GM18907 (cell line): ENCODE measurements around the gene MAP6D1.
A peak's percentile ranks its signal among the peaks of the same experiment; 100 is the strongest.

Experiments used
- ATAC-seq: cut with Tn5 transposase; IDR thresholded peaks from one replicate; pipeline ENCODE4 v1.9.1; 2021; ENCODE audit warnings: mild to moderate bottlenecking, moderate library complexity; ENCODE audit not compliant: unreplicated experiment

Gene MAP6D1

DNA sequence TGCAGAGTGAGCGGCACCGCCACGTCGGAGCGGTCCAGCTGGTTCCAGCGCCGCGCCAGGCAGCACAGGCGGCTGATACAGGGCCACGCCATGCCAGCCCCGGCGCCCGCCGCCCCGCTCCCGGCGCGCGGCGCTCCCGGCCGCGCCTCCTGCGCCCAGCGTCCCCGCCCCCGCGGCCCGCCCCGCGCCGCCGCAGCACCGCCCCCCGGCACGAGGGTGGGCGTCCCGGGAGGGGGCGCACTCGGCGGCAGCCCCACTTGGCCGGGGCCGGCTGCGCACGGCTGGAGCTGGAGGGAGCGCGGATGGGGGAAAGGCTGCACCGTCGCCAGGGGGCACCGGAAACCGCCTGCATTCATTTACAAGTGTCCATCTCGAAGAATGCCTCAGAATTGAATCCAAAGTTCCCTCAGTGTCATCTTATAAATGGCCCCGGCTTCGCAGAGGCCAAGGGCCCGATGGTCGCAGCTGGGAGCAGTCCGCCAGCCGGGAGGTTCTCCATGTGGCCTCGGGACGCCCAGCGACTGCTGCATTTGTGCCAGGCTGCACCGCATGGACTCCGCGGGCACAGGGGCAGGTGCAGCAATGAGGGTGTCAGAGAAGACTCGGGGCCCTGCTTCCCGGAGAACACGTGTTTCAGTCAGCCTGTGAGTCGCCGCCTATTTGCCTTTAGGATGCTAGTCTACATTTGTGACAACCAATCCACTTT is at the start of gene MAP6D1:
Gene MAP6D1, minus strand, starts transcription at position 122 of the 706 bp plus-strand sequence. Its CDS starts 30 bp downstream, at position 92.
- peak; percentile 60 for ATAC-seq

- ATAC-seq = no peak
Measured at GRCh38 chr3:183873914-183874313, 48.5 kb upstream of the MAP6D1 start.

DNA sequence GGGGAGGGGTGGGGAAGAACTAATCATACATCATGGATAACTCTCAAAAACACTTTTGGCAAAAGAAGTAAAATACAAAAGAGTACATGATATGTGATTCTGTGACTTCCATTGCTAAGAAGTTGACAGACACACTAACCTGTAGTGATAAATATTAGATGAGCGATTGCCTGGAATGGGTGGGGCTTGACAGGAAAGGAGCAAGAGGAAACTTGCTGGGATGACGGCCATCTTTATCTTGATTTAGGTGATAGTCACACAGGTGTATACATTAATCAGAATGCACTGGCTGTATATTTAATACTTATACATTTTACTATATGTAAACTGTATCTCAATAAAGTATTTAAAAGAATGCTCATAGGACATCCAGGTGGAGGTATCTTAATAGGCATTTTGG is 46.2 kb upstream of the MAP6D1 start:
- no peak for ATAC-seq

- ATAC-seq = no peak
Measured at GRCh38 chr3:183870563-183870962, 45.2 kb upstream of the MAP6D1 start.

DNA sequence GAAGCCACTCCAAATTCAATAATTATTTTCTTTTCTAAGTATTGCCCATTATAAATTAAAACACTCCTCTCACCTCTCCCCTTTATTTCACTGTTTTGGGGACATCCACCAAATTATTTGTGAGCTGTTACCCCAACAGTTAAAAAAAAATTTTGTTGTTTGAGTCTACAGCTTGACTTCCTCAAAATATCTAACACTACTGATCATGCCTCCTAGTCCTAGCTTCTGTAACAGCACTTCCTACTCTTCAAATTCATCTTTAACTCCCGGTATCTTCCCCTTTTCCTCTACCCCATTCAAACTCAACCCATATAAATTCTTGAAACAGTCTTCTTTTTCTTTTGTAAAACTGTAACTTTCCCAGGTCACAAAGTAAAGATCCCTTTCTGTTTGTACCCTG is 43.4 kb upstream of the MAP6D1 start:
- no peak for ATAC-seq

- no peak for ATAC-seq
Measured at GRCh38 chr3:183862610-183863009, 37.2 kb upstream of the MAP6D1 start.

GRCh38 chr3:183857863-183858262 is 32.5 kb upstream of the MAP6D1 start:
- ATAC-seq = no peak

GRCh38 chr3:183854318-183855035 is 29.1 kb upstream of the MAP6D1 start:
- no peak for ATAC-seq

GRCh38 chr3:183845608-183846288 is 20.4 kb upstream of the MAP6D1 start:
- ATAC-seq = no peak

DNA sequence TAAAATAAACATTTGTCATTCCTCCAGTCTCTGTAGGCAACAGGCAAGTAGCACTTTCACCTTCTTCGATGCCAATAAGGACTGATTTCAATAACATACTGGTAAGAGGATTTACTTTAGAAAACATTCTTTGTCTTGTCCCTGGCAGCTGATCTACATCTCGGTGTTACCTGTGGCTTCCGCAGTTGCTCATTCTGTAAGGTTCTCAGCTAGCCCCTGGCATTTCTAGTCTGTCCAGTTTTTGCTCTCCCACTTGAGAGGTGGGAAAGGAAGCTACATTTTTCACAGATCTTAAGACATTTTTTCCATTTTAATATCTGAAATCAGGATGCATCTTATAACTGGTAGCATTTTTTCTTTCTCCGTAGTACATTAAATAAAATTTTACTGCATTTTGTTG is 19.7 kb upstream of the MAP6D1 start:
- no peak for ATAC-seq

DNA sequence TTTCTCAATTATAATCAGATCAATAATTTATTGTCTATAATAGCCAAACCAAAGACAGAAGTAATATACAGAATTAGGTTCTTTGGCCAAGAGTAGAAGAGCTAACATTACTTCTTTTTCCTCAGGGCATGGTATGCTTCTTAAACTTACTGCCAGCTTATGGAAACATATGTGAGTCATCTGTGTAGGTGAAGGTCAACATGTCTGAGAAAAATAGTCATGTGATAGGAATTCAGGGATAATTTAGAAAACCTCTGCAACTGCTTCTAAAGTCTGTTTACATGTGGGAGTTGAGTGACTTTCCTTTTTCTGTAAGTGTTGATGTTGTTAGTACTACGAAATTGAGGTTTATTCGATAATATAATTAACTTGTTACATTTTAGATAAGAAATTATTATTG is 19.2 kb upstream of the MAP6D1 start:
- ATAC-seq = no peak

DNA sequence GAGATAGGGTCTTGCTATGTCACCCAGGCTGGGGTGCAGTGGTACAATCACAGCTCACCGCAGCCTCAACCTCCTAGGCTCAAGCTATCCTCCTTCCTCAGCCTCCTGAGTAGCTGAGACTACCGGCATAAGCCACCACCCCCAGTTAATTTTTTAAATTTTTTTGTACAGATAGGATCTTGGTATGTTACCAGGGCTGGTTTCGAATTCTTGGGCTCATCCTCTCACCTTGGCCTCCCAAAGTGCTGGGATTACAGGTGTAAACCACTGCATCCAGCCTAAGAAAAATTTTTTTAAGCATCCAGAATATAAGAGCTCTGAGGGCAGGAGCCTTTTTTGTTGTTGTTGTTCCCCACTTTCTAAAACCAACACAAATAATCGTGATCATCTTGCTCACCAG is 14.4 kb upstream of the MAP6D1 start:
- ATAC-seq = no peak

GRCh38 chr3:183837894-183838293 is 12.5 kb upstream of the MAP6D1 start:
- ATAC-seq = no peak

DNA sequence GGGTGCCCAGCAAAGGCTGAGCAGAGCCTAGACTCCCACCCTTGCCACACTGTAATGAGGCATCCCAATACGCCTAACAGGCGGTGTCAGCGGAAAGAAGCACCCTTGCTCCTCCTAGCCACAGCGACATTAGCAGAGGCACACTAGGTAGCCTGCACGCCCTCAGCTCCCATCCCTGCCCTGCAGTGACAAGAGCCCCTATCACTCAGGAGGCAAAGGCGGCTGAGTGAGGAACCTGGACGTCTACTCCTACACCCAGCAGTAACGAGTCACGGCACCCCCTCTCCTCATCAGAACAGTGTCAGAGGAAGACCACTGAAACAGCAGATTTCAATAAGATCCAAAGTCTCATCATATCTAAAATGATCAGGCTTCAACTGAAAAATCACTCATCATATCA is 12.0 kb upstream of the MAP6D1 start:
- ATAC-seq = no peak

DNA sequence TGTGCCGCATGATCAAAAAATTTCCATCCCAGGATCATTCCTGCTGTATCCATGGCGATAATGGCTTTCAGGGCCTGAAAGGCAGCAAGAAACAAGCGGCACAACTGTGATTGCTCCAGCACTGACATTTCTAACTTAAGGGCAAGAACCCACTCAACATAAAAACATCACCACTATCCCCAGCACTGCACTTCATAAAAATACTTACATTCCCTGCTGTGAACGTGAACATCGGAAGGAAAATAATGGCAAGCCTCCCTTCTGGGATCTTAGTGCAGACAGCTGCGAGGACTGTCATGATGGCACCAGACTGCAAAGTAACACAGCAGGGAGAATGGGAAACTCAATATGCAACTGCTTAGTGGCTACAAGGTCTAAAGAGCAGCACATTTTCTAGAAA is 8.1 kb upstream of the MAP6D1 start:
- ATAC-seq = no peak

DNA sequence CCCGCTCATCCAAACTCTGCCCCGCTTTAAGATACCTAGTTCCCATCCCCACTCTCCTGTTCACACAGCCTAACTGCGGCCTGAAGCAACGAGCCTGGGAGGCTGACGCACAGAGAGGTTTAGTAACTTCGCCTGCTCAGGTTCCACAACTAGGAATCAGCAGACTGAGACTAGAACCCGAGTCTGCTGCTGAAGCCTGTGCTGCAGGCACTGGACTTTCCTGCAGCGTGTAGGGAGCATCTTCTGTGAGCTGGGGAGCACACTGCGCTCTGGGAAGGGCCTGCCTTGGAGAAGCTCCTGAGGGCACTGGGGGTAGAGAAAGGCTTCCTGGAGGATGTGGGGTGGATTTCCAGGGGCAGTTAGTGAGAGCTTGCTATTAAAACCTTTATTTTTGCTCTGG is 4.8 kb upstream of the MAP6D1 start:
- ATAC-seq = no peak

- ATAC-seq = no peak
Measured at GRCh38 chr3:183829466-183829865, 4.1 kb upstream of the MAP6D1 start.

DNA sequence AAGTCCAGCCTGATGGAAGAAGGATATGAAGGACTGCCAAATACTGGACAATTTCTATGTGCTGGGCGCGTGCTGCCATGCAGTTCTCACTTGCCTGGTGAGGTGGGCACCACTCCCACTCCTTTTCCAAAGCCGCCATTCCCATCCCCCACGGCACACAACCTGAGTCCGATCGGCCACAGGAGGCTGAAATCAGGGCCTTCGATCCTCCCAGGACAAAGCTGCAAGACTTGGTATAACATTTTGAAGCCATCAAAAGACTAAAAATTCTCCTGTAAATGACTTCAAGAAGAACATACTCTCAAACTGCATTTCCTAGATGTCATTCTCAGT is 3.1 kb upstream of the MAP6D1 start:
- ATAC-seq = no peak

DNA sequence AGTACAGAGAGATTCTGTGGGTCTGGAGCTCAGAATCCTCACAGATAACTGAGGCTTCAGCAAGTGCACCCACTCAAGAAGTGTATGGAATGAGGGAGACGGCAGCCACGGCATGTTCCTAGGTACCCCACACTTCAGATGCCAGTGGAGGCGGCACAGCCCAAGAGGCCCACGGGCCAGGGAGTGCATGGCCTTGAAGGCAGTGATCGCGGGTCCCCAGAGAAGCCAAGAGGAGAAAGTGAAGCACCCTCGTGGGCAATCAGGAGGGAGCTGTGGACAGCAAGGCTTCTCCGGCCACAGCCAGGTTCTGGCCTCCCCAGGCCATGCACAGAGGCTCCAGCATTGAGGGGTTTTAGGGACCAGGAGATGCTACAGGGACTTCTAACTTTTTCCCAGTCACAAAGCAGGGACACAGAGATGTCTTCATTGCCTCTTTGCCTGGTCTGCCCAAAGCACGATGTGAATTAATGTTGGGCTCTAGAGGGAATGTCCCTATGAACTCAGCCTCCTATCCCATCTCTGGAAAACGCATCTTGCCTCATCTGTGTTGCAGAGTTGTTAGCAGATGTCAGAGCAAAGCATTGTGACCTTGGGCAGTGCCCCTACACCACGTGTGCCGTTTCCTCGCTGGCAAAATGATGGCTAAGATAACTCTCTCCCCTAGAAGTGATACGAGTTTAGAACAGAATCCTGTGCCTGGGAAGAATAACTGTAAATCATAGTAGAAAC is 2.6 kb upstream of the MAP6D1 start:
- no peak for ATAC-seq

DNA sequence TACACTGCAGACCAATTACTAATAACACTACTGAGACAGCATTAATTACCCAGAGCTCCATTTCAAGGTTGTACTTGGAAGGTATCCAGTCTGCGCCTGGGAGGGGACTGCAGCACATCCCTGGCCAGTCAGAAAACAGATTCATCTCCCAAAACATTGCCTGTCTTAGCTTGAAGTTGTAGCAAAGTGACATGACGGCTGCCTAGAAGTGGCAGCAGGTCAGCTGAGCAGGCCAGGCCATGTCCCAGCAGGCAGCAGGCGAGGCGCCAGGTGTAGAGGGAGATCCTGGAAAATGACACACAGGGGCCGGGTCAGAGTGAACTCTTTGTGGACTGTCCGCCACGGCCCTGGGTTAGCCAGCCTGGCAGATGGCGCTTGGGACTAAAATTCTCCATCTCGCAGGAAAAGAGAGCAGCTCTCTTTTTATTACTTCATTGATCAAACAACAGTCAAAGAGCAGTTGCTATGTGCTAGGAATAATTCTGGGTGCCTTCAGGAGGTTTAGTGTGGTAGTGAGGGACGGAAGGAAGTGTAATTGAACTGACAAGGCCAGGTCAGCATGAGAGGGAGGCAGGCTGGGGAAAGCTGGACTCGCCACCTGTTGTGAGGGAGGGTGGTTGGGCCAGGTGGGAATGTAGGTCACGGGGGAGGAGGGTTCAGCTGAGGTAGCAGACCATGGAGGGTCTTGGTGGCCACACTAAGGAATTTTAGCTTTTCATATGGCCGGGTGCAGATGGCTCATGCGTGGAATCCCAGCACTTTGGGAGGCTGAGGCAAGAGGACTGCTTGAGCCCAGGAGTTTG is 1.3 kb upstream of the MAP6D1 start:
- ATAC-seq = no peak
